ENCODE measurements around the gene PKP2. TPM values are rescaled to one million over a fixed set of nuclear protein-coding genes. Genes with fewer than 3 reads are reported as not detected.

PKP2 gene
- total and polyA plus RNA-seq, 7 donors: 0.71 to 45.2 (median 4.2) TPM

- TF ChIP-seq POLR2A (IDR thresholded peaks at IDR 0.05) (no peak), EP300 (IDR thresholded peaks at IDR 0.05) (no peak), CTCF (IDR thresholded peaks at IDR 0.05) (no peak), POLR2AphosphoS5 (IDR thresholded peaks at IDR 0.05) (no peak)
- Histone ChIP-seq H3K36me3 (no peaks in the 10 kb centered on the region), H3K4me3 (no peak overlapping the region), H3K27me3 (no peaks in the 10 kb centered on the region), H3K4me1 (no peaks in the 10 kb centered on the region), H3K27ac (no peak overlapping the region), H3K9me3 (no peaks in the 10 kb centered on the region)
- intact Hi-C loops (cut with DNase I): no loop called here
- no peak for DNase-seq
Measured at GRCh38 chr12:32843528-32844095, 53.0 kb downstream of the PKP2 start.

GRCh38 chr12:32841061-32841460 is 55.5 kb downstream of the PKP2 start:
- Histone ChIP-seq H3K27ac (no peak overlapping the region), H3K4me1 (no peaks in the 10 kb centered on the region), H3K4me3 (no peak overlapping the region), H3K9me3 (no peaks in the 10 kb centered on the region), H3K27me3 (no peaks in the 10 kb centered on the region), H3K36me3 (no peaks in the 10 kb centered on the region)
- TF ChIP-seq EP300 (IDR thresholded peaks at IDR 0.05) (no peak), POLR2AphosphoS5 (IDR thresholded peaks at IDR 0.05) (no peak), POLR2A (IDR thresholded peaks at IDR 0.05) (no peak), CTCF (IDR thresholded peaks at IDR 0.05) (no peak)
- 82 to 89% methylated on average over 4 of the region's 4 CpGs for WGBS, 2 donors
- intact Hi-C loops (cut with DNase I): no loop called here
- DNase-seq: no peak

GRCh38 chr12:32839828-32840227 is 56.7 kb downstream of the PKP2 start:
- no peak overlapping the region for H3K27ac ChIP-seq
- DNase-seq: no peak
- H3K4me1 ChIP-seq: no peaks in the 10 kb centered on the region
- no peaks in the 10 kb centered on the region for H3K27me3 ChIP-seq
- no peaks in the 10 kb centered on the region for H3K9me3 ChIP-seq
- H3K4me3 ChIP-seq: no peak overlapping the region
- no peaks in the 10 kb centered on the region for H3K36me3 ChIP-seq
- intact Hi-C loops (cut with DNase I): no loop called here
- TF ChIP-seq EP300 (IDR thresholded peaks at IDR 0.05) (no peak), POLR2AphosphoS5 (IDR thresholded peaks at IDR 0.05) (no peak), POLR2A (IDR thresholded peaks at IDR 0.05) (no peak)
- WGBS, 2 donors: 51 to 77% methylated on average over 4 of the region's 4 CpGs

- H3K27ac ChIP-seq: no peak overlapping the region
- no peaks in the 10 kb centered on the region for H3K4me1 ChIP-seq
- 95 to 96% methylated on average over 5 of the region's 5 CpGs for WGBS, 2 donors
- no peaks in the 10 kb centered on the region for H3K27me3 ChIP-seq
- TF ChIP-seq POLR2AphosphoS5 (IDR thresholded peaks at IDR 0.05): no peak
- TF ChIP-seq POLR2A (IDR thresholded peaks at IDR 0.05): no peak
- TF ChIP-seq EP300 (IDR thresholded peaks at IDR 0.05): no peak
- no peak for TF ChIP-seq CTCF (IDR thresholded peaks at IDR 0.05)
- DNase-seq: no peak
- no peaks in the 10 kb centered on the region for H3K9me3 ChIP-seq
- H3K4me3 ChIP-seq: no peak overlapping the region
- intact Hi-C loops (cut with DNase I): no loop called here
- no peaks in the 10 kb centered on the region for H3K36me3 ChIP-seq
Measured at GRCh38 chr12:32837974-32838373, 58.6 kb downstream of the PKP2 start.

GRCh38 chr12:32836710-32837109 is 59.9 kb downstream of the PKP2 start:
- no peaks in the 10 kb centered on the region for H3K9me3 ChIP-seq
- intact Hi-C loops (cut with DNase I): no loop called here
- no peak for TF ChIP-seq POLR2A (IDR thresholded peaks at IDR 0.05)
- TF ChIP-seq EP300 (IDR thresholded peaks at IDR 0.05): no peak
- no peak for TF ChIP-seq CTCF (IDR thresholded peaks at IDR 0.05)
- TF ChIP-seq POLR2AphosphoS5 (IDR thresholded peaks at IDR 0.05): no peak
- H3K27ac ChIP-seq: no peak overlapping the region
- DNase-seq: no peak
- H3K36me3 ChIP-seq: no peaks in the 10 kb centered on the region
- H3K4me1 ChIP-seq: no peaks in the 10 kb centered on the region
- H3K27me3 ChIP-seq: no peaks in the 10 kb centered on the region
- WGBS, 2 donors: 83 to 84% methylated on average over 3 of the region's 3 CpGs
- H3K4me3 ChIP-seq: no peak overlapping the region
